Keratinocyte (primary cell): ENCODE measurements around the gene EMILIN3.

Source experiments
- CTCF ChIP-seq, 3 experiments: IDR thresholded peaks in 1 of 3; conservative IDR thresholded peaks in 1 of 3; optimal IDR thresholded peaks in 1 of 3; 2 replicates in 2 of 3; 3 replicates in 1 of 3; pipeline versions ENCODE3 to v1.5.1; 2011; ENCODE audit warnings: low read length in 3 of 3, mild to moderate bottlenecking in 3 of 3, moderate library complexity in 2 of 3, control low read depth in 1 of 3, inconsistent platforms in 1 of 3; ENCODE audit not compliant: insufficient read depth in 2 of 3; ENCODE audit errors: extremely low read depth in 1 of 3
- EZH2 ChIP-seq: IDR thresholded peaks from one replicate; pipeline ENCODE4 v1.6.1; 2012; ENCODE audit warnings: inconsistent platforms, mild to moderate bottlenecking, low read length, moderate library complexity

GRCh38 chr20:41318271-41318649, 48.4 kb downstream of the EMILIN3 start:
- TF ChIP-seq CTCF (optimal IDR thresholded peaks at IDR 0.05 in 1 of 3, IDR thresholded peaks at IDR 0.05 in 1 of 3, conservative IDR thresholded peaks at IDR 0.05 in 1 of 3; ENCODE audit: extremely low read depth in 1 of 3, insufficient read depth in 2 of 3, low read length in 3 of 3) = no peak
- TF ChIP-seq EZH2 = no peak
